Measurements from ENCODE around the gene AMOTL2.

DNA sequence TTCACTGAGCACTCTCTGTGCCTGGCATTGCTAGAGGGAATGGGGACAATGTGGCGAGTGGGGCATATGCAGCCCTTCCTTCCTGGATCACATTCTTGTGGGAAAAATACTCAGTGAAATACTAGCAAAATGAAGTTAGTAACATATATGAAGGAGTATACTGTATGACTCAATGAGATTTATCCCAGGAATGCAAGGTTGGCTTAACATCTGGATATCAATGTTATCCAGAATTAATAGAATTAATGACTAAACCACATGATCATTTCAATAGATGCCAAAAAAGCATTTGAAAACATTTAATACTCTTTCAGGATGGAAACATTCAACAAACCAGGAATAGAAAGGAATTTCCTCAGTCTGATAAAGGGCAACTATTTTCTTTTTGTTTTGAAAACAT is 27.5 kb downstream of the AMOTL2 start:
- TF ChIP-seq, protein P1, sequence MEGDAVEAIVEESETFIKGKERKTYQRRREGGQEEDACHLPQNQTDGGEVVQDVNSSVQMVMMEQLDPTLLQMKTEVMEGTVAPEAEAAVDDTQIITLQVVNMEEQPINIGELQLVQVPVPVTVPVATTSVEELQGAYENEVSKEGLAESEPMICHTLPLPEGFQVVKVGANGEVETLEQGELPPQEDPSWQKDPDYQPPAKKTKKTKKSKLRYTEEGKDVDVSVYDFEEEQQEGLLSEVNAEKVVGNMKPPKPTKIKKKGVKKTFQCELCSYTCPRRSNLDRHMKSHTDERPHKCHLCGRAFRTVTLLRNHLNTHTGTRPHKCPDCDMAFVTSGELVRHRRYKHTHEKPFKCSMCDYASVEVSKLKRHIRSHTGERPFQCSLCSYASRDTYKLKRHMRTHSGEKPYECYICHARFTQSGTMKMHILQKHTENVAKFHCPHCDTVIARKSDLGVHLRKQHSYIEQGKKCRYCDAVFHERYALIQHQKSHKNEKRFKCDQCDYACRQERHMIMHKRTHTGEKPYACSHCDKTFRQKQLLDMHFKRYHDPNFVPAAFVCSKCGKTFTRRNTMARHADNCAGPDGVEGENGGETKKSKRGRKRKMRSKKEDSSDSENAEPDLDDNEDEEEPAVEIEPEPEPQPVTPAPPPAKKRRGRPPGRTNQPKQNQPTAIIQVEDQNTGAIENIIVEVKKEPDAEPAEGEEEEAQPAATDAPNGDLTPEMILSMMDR (IDR thresholded peaks at IDR 0.05; ENCODE audit: borderline replicate concordance, extremely low read depth, low read length, poor library complexity, severe bottlenecking) = no peak
- no peak for TF ChIP-seq EZH2 (IDR thresholded peaks at IDR 0.05; ENCODE audit: borderline replicate concordance, low read depth, low read length, severe bottlenecking)
